Sciatic nerve (tissue), 2 donors: ENCODE data around the gene INHBC. TPM values are rescaled to one million over a fixed set of nuclear protein-coding genes. Genes with fewer than 3 reads are reported as not detected.
"Not testable (repeated sequence)": the region's sequence is repeated elsewhere in the genome, so short reads cannot be mapped to it uniquely, and the experiment has no call there.

Experiments used
- ATAC-seq: fragments of 200-7000 bp; cut with Tn5 transposase; one replicate; pipeline ENCODE4 v1.9.1; 2020; ENCODE audit warnings: mild to moderate bottlenecking, moderate library complexity
- DNase-seq: peaks from one replicate; pipeline ENCODE4 v3.0.0-alpha.2; 2020; ENCODE audit warnings: low spot score
- intact Hi-C: fragments of 100-400 bp; cut with DNase I; formaldehyde crosslinking; loops from one replicate; pipeline ENCODE4 v1.14.2; 2022
- total RNA-seq: library from RNA; stranded (reverse); fragmentation: NEBNext Ultra II Directional; extraction: Animal tissue kit (Norgen Biotek cat#: 25700); gene quantifications from one replicate; pipeline ENCODE4 v1.2.1, GENCODE V29; 2021
- donor health status: DM: no; HTN: no; CAD: no.
- donor health status: DM: no; HTN: no; CAD: no.

The INHBC gene
- total RNA-seq, 1 donor from 2014 or later, result not detected

GRCh38 chr12:57491393-57492280 lies 57.1 kb downstream of the INHBC start:
- ATAC-seq (no peak), DNase-seq (no peak)
- intact Hi-C loops, result no loop called here

- DNase-seq, intact Hi-C loops: not testable (repeated sequence)
Measured at GRCh38 chr12:57495051-57495701, 60.6 kb downstream of the INHBC start.

GRCh38 chr12:57496822-57497221 lies 62.2 kb downstream of the INHBC start:
- no peak for DNase-seq
- intact Hi-C loops, result no loop called here
- ATAC-seq, result no peak

More at GRCh38 chr12:57495051-57495701, 60.6 kb downstream of the INHBC start:
- ATAC-seq, result not testable (repeated sequence)

- ATAC-seq (no peak), DNase-seq (no peak)
- intact Hi-C loops, result no loop called here
Measured at GRCh38 chr12:57497223-57498131, 62.9 kb downstream of the INHBC start.

- intact Hi-C loops, result no loop called here
- no peak for ATAC-seq
- no peak for DNase-seq
Measured at GRCh38 chr12:57498132-57498502, 63.5 kb downstream of the INHBC start.

GRCh38 chr12:57498571-57498970 lies 64.0 kb downstream of the INHBC start:
- DNase-seq (no peak), ATAC-seq (no peak)
- intact Hi-C loops, result no loop called here

GRCh38 chr12:57500213-57500612 lies 65.6 kb downstream of the INHBC start:
- intact Hi-C loops, result no loop called here
- ATAC-seq (no peak), DNase-seq (no peak)

Other genes starting within 250 kb of the INHBC start
- 0.27 TPM for gene NXPH4, start 218.0 kb upstream of the INHBC start, total RNA-seq
- gene SHMT2, start 205.1 kb upstream of the INHBC start, total RNA-seq, result 41.9 TPM
- 1.9 TPM for gene STAC3, start 183.6 kb upstream of the INHBC start, total RNA-seq
- gene R3HDM2, start 3.7 kb upstream of the INHBC start, total RNA-seq, result 89.6 TPM
- gene INHBE, start 20.5 kb downstream of the INHBC start, total RNA-seq, result not detected
- 47.7 TPM for gene GLI1, start 25.0 kb downstream of the INHBC start, total RNA-seq
- gene ARHGAP9, start 45.1 kb downstream of the INHBC start, total RNA-seq, result 30.8 TPM
- 121 TPM for gene MARS1, start 53.3 kb downstream of the INHBC start, total RNA-seq
- gene DDIT3, start 85.7 kb downstream of the INHBC start, total RNA-seq, result 34.0 TPM
- gene MBD6, start 88.0 kb downstream of the INHBC start, total RNA-seq, result 76.2 TPM
- gene DCTN2, start 112.4 kb downstream of the INHBC start, total RNA-seq, result 104 TPM
- 5.6 TPM for gene KIF5A, start 115.3 kb downstream of the INHBC start, total RNA-seq
- 26.0 TPM for gene PIP4K2C, start 156.4 kb downstream of the INHBC start, total RNA-seq
- 42.9 TPM for gene DTX3, start 170.0 kb downstream of the INHBC start, total RNA-seq
- 61.3 TPM for gene ARHGEF25, start 176.7 kb downstream of the INHBC start, total RNA-seq
- gene B4GALNT1, start 198.4 kb downstream of the INHBC start, total RNA-seq, result 16.6 TPM